IPS-18c (cell line): ENCODE data around the gene RAVER2.

Source experiments
- H3K4me3 ChIP-seq: 2 replicates; pipeline ENCODE4 v1.7.0; 2013; ENCODE audit warnings: low read depth, mild to moderate bottlenecking, low read length, moderate library complexity; ENCODE audit not compliant: insufficient read depth
- H3K9me3 ChIP-seq: one replicate; pipeline ENCODE4 v1.6.1; 2013; ENCODE audit warnings: mild to moderate bottlenecking, low read length, moderate library complexity; ENCODE audit not compliant: control insufficient read depth, insufficient read depth

Gene RAVER2

GRCh38 chr1:64877598-64877997 is 132.7 kb downstream of the RAVER2 start:
- Histone ChIP-seq H3K4me3 (no peak overlapping the region), H3K9me3 (no peaks in the 10 kb centered on the region)

GRCh38 chr1:64878090-64878489 is 133.2 kb downstream of the RAVER2 start:
- H3K9me3 ChIP-seq, result no peaks in the 10 kb centered on the region
- H3K4me3 ChIP-seq, result no peak overlapping the region

DNA sequence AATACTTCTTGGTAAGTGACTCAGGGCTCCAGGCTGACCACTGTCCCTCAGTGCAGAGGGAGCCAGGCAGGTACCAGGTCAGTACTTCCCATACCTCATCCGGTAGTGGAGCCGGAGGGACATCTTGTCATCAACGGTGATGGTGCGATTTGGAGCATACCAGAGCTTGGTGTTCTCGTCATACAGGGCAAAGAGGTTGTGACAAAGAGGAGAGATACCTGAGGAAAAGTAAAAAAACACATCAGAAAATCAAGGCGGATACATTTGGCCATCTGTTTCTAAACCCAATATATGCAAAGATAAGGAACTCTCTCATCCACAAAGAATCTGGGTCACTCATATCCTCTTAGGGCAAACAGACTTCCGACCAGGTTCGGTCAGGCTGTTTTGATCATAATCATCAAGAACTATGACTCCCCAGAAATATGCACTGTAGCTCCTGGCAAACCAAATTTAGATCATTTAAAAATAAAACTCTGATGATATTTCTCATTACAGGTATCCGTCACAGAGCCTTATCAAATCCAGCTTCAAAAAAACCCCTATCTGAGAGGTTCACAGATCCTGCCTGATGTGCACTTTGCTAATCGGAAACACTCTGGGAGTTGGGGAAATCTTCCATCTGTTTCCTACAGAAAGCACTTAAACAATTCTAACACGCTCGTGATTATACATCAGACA is 134.2 kb downstream of the RAVER2 start:
- H3K4me3 ChIP-seq, result no peak overlapping the region

GRCh38 chr1:64880449-64880848 is 135.6 kb downstream of the RAVER2 start:
- no peaks in the 10 kb centered on the region for H3K9me3 ChIP-seq
- H3K4me3 ChIP-seq, result no peak overlapping the region

More for the DNA sequence above, 134.2 kb downstream of the RAVER2 start:
- no peaks in the 10 kb centered on the region for H3K9me3 ChIP-seq

GRCh38 chr1:64881281-64881680 is 136.4 kb downstream of the RAVER2 start:
- H3K9me3 ChIP-seq, result no peaks in the 10 kb centered on the region
- H3K4me3 ChIP-seq, result no peak overlapping the region
